Measurements from ENCODE around the gene GFRA1.

- TF ChIP-seq CTCF (IDR thresholded peaks at IDR 0.05) (no peak), RFX5 (IDR thresholded peaks at IDR 0.05) (no peak), PBX3 (IDR thresholded peaks at IDR 0.05) (no peak), POLR2A (IDR thresholded peaks at IDR 0.05; ENCODE audit: low read length) (no peak), HDAC2 (IDR thresholded peaks at IDR 0.05) (no peak), HOXA7 (CRISPR knock-in tag; IDR thresholded peaks at IDR 0.05) (no peak), NR3C1 (IDR thresholded peaks at IDR 0.05) (no peak), EHF (CRISPR knock-in tag; IDR thresholded peaks at IDR 0.05) (no peak), HMGXB4 (CRISPR knock-in tag; IDR thresholded peaks at IDR 0.05; ENCODE audit: borderline replicate concordance) (no peak), RAD21 (conservative IDR thresholded peaks at IDR 0.05 in 1 of 2, IDR thresholded peaks at IDR 0.05 in 1 of 2) (no peak), FOSL2 (IDR thresholded peaks at IDR 0.05) (no peak), FOSL2 (CRISPR knock-in tag; IDR thresholded peaks at IDR 0.05) (no peak), EP300 (IDR thresholded peaks at IDR 0.05) (no peak)
Measured at GRCh38 chr10:116270771-116271592, 2.0 kb downstream of the GFRA1 start.
